Measurements from ENCODE around the gene FHIT.

GRCh38 chr3:60573494-60573893 is 677.8 kb downstream of the FHIT start:
- TF ChIP-seq, protein P1, sequence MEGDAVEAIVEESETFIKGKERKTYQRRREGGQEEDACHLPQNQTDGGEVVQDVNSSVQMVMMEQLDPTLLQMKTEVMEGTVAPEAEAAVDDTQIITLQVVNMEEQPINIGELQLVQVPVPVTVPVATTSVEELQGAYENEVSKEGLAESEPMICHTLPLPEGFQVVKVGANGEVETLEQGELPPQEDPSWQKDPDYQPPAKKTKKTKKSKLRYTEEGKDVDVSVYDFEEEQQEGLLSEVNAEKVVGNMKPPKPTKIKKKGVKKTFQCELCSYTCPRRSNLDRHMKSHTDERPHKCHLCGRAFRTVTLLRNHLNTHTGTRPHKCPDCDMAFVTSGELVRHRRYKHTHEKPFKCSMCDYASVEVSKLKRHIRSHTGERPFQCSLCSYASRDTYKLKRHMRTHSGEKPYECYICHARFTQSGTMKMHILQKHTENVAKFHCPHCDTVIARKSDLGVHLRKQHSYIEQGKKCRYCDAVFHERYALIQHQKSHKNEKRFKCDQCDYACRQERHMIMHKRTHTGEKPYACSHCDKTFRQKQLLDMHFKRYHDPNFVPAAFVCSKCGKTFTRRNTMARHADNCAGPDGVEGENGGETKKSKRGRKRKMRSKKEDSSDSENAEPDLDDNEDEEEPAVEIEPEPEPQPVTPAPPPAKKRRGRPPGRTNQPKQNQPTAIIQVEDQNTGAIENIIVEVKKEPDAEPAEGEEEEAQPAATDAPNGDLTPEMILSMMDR (IDR thresholded peaks at IDR 0.05 in 2 of 3, conservative IDR thresholded peaks at IDR 0.05 in 1 of 3; ENCODE audit: control insufficient read depth in 2 of 3, extremely low read depth in 1 of 3, insufficient read depth in 1 of 3, low read depth in 3 of 3, low read length in 3 of 3) = no peak
- TF ChIP-seq, protein P2, sequence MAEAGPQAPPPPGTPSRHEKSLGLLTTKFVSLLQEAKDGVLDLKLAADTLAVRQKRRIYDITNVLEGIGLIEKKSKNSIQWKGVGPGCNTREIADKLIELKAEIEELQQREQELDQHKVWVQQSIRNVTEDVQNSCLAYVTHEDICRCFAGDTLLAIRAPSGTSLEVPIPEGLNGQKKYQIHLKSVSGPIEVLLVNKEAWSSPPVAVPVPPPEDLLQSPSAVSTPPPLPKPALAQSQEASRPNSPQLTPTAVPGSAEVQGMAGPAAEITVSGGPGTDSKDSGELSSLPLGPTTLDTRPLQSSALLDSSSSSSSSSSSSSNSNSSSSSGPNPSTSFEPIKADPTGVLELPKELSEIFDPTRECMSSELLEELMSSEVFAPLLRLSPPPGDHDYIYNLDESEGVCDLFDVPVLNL (IDR thresholded peaks at IDR 0.05; ENCODE audit: low read depth, low read length) = no peak
- TF ChIP-seq TCF12 (IDR thresholded peaks at IDR 0.05; ENCODE audit: low read depth, low read length) = no peak
- TF ChIP-seq, protein P3, sequence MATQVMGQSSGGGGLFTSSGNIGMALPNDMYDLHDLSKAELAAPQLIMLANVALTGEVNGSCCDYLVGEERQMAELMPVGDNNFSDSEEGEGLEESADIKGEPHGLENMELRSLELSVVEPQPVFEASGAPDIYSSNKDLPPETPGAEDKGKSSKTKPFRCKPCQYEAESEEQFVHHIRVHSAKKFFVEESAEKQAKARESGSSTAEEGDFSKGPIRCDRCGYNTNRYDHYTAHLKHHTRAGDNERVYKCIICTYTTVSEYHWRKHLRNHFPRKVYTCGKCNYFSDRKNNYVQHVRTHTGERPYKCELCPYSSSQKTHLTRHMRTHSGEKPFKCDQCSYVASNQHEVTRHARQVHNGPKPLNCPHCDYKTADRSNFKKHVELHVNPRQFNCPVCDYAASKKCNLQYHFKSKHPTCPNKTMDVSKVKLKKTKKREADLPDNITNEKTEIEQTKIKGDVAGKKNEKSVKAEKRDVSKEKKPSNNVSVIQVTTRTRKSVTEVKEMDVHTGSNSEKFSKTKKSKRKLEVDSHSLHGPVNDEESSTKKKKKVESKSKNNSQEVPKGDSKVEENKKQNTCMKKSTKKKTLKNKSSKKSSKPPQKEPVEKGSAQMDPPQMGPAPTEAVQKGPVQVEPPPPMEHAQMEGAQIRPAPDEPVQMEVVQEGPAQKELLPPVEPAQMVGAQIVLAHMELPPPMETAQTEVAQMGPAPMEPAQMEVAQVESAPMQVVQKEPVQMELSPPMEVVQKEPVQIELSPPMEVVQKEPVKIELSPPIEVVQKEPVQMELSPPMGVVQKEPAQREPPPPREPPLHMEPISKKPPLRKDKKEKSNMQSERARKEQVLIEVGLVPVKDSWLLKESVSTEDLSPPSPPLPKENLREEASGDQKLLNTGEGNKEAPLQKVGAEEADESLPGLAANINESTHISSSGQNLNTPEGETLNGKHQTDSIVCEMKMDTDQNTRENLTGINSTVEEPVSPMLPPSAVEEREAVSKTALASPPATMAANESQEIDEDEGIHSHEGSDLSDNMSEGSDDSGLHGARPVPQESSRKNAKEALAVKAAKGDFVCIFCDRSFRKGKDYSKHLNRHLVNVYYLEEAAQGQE (IDR thresholded peaks at IDR 0.05; ENCODE audit: low read depth, low read length) = no peak
- TF ChIP-seq HDGF (IDR thresholded peaks at IDR 0.05) = no peak
- no peak for TF ChIP-seq MEF2A (IDR thresholded peaks at IDR 0.05; ENCODE audit: insufficient read depth, low read depth, low read length)
- TF ChIP-seq E4F1 (IDR thresholded peaks at IDR 0.05; ENCODE audit: borderline replicate concordance, partially characterized antibody) = no peak
- no peak for TF ChIP-seq BACH1 (IDR thresholded peaks at IDR 0.05; ENCODE audit: borderline replicate concordance)
- no peak for TF ChIP-seq MXI1 (IDR thresholded peaks at IDR 0.05; ENCODE audit: low read depth, low read length)
- TF ChIP-seq, protein P4, sequence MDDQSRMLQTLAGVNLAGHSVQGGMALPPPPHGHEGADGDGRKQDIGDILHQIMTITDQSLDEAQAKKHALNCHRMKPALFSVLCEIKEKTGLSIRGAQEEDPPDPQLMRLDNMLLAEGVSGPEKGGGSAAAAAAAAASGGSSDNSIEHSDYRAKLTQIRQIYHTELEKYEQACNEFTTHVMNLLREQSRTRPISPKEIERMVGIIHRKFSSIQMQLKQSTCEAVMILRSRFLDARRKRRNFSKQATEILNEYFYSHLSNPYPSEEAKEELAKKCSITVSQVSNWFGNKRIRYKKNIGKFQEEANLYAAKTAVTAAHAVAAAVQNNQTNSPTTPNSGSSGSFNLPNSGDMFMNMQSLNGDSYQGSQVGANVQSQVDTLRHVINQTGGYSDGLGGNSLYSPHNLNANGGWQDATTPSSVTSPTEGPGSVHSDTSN (IDR thresholded peaks at IDR 0.05; ENCODE audit: insufficient replicate concordance, low read depth, low read length) = no peak
- no peak for TF ChIP-seq JUND (IDR thresholded peaks at IDR 0.05; ENCODE audit: low read depth, low read length)
